GM12878 (cell line): ENCODE measurements around the gene MOK.
"Not testable (repeated sequence)": the region's sequence is repeated elsewhere in the genome, so short reads cannot be mapped to it uniquely, and the experiment has no call there.

Source experiments
- ASH2L ChIP-seq: fragments of 300-600, 200-600 bp; sonication (generic); IDR thresholded peaks from 2 replicates; pipeline ENCODE4 v1.6.1; 2017; ENCODE audit warnings: low read depth, mild to moderate bottlenecking, borderline replicate concordance
- CBX3 ChIP-seq: fragments of 200-600 bp; sonication (generic); IDR thresholded peaks from 2 replicates; pipeline ENCODE4 v1.6.1; 2016; ENCODE audit warnings: low read depth, borderline replicate concordance
- CEBPB ChIP-seq, 2 experiments: fragments of 150-350 bp in 1 of 2; IDR thresholded peaks; 2 replicates each; pipeline ENCODE4 v1.6.1; 2012 to 2014; ENCODE audit warnings: low read depth in 2 of 2, low read length in 2 of 2, borderline replicate concordance in 1 of 2, inconsistent platforms in 1 of 2
- CTCF ChIP-seq, 3 experiments: IDR thresholded peaks in 2 of 3; conservative IDR thresholded peaks in 1 of 3; 2 replicates each; pipeline ENCODE4 v1.5.1; 2011; ENCODE audit warnings: low read depth in 3 of 3, low read length in 3 of 3, mild to moderate bottlenecking in 3 of 3, control low read depth in 2 of 3, moderate library complexity in 2 of 3, inconsistent platforms in 1 of 3, mixed read lengths in 1 of 3; ENCODE audit not compliant: control insufficient read depth in 2 of 3, insufficient read depth in 1 of 3; ENCODE audit errors: extremely low read depth in 1 of 3
- E4F1 ChIP-seq: fragments of 450-650 bp; IDR thresholded peaks from 2 replicates; pipeline ENCODE4 v1.6.1; 2018; ENCODE audit warnings: borderline replicate concordance, mild to moderate bottlenecking; ENCODE audit not compliant: partially characterized antibody
- GABPA ChIP-seq: IDR thresholded peaks from 2 replicates; pipeline ENCODE4 v1.6.1; 2014; ENCODE audit warnings: antibody characterized with exemption, low read depth, mild to moderate bottlenecking, inconsistent platforms
- LARP7 ChIP-seq: fragments of 450-650 bp; IDR thresholded peaks from 2 replicates; pipeline ENCODE4 v1.6.1; 2017; ENCODE audit warnings: mild to moderate bottlenecking
- NRF1 ChIP-seq: conservative IDR thresholded peaks from 2 replicates; pipeline ENCODE4 v1.6.1; 2011; ENCODE audit warnings: mild to moderate bottlenecking, low read depth, low read length, improper control_type of control experiment
- RELB ChIP-seq: fragments of 450-650 bp; IDR thresholded peaks from 2 replicates; pipeline ENCODE4 v1.6.1; 2017; ENCODE audit warnings: low read depth, mild to moderate bottlenecking, moderate library complexity
- SMARCA5 ChIP-seq: fragments of 450-650 bp; IDR thresholded peaks from 2 replicates; pipeline ENCODE4 v1.6.1; 2017; ENCODE audit warnings: mild to moderate bottlenecking
- SP1 ChIP-seq: IDR thresholded peaks from one replicate; pipeline ENCODE4 v1.6.1; 2011; ENCODE audit warnings: low read depth, low read length
- SREBF2 ChIP-seq: IDR thresholded peaks from 2 replicates; pipeline ENCODE4 v1.6.1; 2012; ENCODE audit warnings: mild to moderate bottlenecking, low read length
- ZNF24 ChIP-seq: fragments of 450-650 bp; IDR thresholded peaks from 2 replicates; pipeline ENCODE4 v1.6.1; 2017; ENCODE audit warnings: antibody characterized with exemption, mild to moderate bottlenecking

- not testable (repeated sequence) for TF ChIP-seq CTCF (IDR thresholded peaks at IDR 0.05 in 2 of 3, conservative IDR thresholded peaks at IDR 0.05 in 1 of 3; ENCODE audit: control insufficient read depth in 2 of 3, extremely low read depth in 1 of 3, insufficient read depth in 1 of 3, low read depth in 3 of 3, low read length in 3 of 3); SREBF2; CEBPB (IDR thresholded peaks at IDR 0.05; ENCODE audit: borderline replicate concordance in 1 of 2, low read depth in 2 of 2, low read length in 2 of 2); E4F1; NRF1; SMARCA5; LARP7; SP1; GABPA; RELB; ZNF24; ASH2L; CBX3
These were observed 61.2 kb downstream of the MOK start for GRCh38 chr14:102243795-102244194.
